ENCODE measurements around the gene PAAF1.
A peak's percentile ranks its signal among the peaks of the same experiment; 100 is the strongest.
"Not testable (repeated sequence)": the region's sequence is repeated elsewhere in the genome, so short reads cannot be mapped to it uniquely, and the experiment has no call there.

The PAAF1 gene, protein sequence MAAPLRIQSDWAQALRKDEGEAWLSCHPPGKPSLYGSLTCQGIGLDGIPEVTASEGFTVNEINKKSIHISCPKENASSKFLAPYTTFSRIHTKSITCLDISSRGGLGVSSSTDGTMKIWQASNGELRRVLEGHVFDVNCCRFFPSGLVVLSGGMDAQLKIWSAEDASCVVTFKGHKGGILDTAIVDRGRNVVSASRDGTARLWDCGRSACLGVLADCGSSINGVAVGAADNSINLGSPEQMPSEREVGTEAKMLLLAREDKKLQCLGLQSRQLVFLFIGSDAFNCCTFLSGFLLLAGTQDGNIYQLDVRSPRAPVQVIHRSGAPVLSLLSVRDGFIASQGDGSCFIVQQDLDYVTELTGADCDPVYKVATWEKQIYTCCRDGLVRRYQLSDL

DNA sequence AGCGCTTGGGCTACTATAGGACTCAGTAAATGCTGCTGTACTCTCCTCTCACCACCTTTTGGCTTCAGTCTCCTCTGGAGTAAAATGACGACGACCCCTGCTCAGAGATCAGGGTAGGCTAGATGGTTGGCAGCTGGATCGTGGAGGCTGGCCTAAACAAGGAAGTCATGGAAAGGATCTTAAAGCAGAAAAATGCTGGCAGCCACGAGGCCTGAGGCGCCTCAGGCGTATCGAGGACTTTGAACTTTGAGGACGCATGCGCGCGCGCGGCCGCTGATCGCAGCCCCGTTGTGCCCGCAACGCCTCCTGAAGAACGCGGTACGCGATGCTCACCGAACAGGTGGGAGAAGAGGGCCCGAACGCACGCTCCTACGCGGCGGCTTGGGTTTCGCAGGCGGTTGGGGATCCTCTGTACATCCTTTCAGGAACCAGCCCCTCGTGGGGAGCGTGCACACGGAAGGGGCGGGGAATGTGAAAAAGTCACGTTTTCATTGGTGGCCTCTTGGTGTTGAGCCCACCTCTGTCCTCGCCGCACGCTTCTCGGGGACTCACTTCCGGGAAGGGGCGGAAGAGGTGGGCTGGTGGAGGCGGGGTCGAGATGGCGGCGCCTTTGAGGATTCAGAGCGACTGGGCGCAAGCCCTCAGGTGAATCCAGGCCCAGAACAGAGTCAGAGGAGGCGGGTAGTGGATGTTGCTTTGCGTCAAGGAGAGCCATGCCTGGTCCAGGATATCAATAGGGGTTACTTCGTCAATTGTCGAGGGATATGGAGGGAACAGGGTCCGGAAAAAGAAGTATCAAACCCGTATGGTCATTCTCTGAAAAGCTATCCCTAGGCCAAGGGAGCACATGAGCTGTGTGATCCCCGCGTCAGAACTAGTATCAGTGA is at the start of gene PAAF1, which contains the start of gene COA4:
Gene PAAF1, plus strand, starts transcription at position 576 of the 887 bp plus-strand sequence. Its CDS starts 23 bp downstream, at position 599.
Gene COA4, minus strand, starts transcription at position 423 of the 887 bp plus-strand sequence. CDS start 3,468 bp downstream, outside the sequence.
- DNase-seq (ENCODE audit: low read depth), result peak; percentile 93

DNA sequence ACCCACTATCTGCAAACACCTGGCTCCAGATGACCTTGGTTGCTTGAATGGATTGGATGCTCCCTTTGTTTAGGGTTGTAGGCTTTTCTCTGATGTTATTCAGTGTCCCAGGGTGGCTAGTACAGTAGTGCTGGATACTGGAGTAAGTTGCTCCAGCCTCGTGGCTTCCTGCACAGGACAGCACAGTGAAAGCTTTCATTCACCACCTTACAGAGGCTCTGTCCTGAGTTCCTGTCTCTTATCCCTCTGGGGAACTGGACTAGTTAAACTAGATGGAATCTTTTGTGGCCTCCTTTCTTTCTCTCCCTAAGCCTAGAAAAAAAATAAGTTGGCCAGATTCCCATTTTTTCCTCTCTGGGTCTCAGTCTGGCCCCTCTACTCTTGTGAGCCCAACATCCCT is 46.5 kb upstream of the PAAF1 start:
- DNase-seq (ENCODE audit: low read depth), result no peak

DNA sequence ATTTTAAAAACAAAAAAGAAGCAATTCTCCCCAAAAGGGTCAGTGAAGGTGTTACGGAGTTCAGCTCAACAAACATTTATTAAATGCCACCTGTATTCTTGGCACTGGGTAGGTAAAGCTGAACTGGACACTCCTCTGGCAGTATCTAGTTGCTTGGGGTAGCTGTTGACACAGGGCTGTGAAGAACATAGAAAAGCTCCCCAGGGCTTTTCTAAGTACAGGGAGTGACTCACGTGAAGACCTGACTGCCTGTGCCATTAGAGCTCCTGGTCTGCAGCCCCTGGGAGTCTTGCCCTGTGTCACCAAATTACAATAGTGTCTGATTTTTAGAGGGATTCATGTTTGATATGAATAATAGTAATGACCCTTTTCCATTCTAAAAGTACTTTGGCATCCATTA is 43.7 kb upstream of the PAAF1 start:
- DNase-seq (ENCODE audit: low read depth), result no peak

DNA sequence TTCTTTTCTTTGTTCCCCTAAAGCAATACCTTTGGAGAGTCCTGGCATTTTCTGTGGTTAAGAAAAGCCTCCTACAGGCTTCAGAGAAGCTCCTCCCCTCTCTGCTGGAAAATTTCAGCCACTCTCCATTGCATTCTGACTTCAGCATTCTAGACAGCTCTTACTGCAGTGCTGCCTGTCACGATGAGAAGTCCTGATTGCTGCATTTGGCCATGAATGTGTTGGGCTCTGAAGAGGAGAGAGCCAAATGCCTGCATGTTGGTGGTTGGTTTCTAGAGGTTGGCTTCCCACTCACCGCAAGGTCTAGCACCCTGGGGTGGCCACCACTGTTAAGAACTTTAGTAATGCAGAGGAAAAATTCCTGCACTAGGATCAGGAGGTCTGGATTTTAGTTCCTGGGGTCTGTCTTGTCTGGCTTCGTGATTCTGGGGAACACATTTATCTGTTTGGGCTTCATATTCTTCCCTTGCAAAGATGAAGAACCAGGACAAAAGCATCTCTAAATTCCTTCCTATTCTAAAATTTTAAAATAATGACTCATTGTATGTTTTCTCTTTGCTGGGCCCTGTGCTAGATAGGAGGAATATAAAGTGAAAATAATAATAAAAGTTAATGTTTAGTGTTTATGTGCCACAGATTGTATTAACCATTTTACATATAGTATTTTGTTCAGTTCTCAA is 38.2 kb upstream of the PAAF1 start:
- DNase-seq (ENCODE audit: low read depth), result no peak

DNA sequence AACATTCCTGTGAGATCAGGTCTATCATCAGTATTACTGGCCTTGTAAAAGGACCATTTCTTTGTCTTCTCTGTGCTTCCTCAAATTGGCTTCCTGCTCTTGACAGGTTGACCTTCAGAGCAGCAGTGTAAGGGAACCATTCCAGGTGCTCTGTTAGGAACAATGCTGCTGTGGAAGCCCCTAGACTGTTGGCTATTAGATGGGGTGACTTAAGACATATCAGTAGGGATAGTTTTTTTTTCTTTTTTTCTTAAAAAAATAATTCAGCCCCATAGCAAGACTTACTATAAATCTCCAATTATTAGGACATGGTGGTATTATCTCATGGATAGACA is 37.7 kb upstream of the PAAF1 start:
- DNase-seq (ENCODE audit: low read depth), result no peak

DNA sequence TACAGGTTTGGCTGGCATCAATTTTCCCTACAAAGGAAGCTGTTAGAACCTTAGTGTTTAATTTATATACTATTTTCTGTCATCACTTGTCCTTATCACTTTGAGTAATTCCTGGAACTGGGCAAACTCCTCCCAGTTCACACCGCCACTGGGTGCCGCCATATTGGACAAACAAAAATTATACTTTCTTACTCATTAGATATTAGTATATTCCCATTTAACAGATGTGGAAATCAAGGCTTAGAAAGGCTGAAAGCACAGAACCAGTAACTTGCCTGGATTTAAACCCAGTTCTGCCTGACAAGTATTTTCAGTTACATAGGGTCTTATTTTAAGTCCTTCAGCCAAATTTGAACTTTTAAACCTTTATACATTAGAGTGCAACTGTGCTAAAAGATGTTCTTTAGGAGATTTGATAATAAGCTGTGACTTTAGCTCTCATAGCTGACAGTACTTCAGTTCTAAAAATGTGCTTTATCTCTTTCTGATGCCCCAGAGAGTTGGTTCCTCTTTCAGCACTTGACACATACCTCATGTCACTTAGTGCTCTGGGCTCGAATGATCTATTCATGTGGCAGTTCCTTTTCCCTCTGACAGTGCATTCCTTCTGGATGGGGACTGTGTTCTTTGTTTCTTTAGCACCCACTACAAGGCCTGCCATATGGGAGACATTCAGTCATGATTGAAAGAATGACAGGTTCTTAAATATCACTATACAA is 25.6 kb upstream of the PAAF1 start:
- no peak for DNase-seq (ENCODE audit: low read depth)

DNA sequence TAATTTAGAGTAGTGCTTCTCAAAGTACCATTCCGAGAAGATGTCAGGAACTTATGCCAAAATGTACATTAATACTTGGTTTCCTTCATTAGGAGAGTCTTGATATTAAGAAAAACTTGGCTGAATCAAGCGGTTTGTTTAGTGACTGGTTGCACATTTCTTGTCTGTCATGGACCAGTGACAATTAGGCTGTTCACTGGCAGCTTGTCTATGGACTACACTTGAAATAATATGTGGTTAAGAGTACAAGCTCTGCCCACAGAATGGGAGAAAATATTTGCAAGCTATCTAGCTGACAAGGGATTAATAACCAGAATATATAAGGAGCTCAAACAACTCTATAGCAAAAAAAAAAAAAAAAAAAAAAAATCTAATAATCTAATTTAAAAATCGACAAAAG is 24.8 kb upstream of the PAAF1 start:
- DNase-seq (ENCODE audit: low read depth), result no peak

DNA sequence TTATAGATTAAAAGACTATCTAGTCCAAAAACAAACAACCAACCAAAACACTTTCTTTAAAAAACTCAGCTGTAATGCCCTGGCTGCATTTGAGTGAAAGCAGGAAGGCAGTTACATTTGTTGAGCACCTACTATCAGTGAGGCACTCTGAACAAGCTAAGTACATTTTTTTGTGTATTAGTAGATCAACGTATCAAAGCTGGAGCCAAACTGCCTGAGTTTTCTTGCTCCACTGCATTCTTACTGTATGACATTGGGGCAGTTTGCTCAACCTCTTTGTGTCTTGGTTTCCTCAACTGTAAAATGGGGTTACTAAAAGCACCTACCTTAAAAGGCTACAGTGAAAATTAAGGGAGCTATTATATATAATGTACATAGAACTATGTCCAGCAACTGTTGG is 22.1 kb upstream of the PAAF1 start:
- no peak for DNase-seq (ENCODE audit: low read depth)

DNA sequence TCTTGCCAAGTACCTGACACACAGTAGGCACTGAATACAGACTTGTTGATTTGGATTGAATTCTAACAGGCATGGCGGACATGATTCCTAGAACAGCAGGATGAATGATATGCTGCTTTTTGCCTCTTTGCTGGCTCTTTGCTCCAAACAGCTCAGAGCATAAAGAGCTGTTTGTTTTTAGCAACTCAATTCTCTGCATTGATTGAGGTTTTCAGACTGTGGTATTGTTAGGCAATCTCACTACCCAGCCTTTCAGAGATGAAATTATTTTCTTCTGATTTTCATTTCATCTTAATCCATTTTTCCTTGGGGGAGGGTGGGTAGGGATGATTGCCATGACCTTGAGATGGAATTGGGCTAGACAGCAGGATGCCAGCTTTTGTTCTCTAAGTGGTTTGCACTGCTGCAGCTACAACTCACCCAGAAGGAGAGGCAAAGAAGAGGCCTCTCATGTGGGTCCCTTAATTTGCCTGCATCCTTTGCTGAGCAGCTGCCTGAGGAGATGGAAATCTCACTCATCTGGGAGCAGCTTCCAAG is 20.7 kb upstream of the PAAF1 start:
- DNase-seq (ENCODE audit: low read depth), result no peak

DNA sequence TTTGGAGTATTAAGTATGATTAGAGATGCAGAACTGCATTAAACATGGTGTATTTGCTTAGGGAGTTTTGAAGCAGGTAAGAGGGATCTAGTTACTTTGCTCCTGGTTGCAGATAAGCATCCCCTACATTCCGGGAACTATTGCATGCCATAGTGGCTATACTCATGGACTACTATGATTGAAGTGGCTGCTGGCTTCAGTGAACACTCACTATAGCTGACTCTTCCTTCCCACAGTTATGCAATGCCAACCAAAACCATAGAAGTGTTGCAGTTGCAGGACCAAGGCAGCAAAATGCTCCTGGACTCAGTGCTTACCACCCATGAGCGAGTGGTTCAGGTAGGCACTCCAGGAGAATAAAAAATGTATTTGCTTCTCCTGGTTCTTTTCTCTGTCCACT is 17.1 kb upstream of the PAAF1 start:
- DNase-seq (ENCODE audit: low read depth), result no peak

DNA sequence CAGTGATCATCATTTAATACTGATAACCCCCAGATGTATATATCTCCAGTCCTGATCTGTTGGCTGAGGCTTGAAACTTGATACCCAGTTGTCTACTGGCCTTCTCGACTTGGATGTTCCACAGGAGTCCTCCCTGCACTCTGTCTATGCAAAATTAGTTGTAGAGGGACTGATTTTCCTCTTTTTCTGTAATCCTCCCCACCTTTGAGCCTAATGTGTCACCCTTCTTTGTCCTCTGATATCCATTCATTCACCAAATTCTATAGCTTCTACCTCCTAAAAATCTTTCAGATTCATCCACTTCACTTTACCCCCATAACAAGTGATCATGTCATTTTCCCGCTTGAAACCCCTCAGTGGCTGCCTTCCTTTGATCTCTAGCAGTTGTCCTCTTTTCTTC is 16.6 kb upstream of the PAAF1 start:
- DNase-seq (ENCODE audit: low read depth), result no peak

DNA sequence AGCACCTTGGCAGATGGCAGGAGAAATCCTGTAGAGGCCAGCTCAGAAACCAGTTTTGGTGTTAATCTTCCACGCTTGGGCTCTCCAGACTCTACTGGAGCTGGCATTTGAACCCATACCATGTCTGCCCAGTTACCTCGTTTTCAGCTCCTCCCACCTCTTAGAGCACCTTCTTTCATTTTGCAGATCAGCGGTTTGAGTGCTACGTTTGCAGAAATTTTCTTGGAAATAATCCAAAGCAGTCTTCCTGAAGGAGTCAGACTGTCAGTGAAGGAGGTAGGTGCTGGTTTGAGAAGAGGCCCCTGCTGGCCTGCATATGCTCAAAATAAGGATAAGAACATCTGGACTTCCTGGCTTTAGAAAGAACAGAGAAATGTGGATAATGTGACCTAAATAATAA is 13.8 kb upstream of the PAAF1 start:
- DNase-seq (ENCODE audit: low read depth), result no peak

DNA sequence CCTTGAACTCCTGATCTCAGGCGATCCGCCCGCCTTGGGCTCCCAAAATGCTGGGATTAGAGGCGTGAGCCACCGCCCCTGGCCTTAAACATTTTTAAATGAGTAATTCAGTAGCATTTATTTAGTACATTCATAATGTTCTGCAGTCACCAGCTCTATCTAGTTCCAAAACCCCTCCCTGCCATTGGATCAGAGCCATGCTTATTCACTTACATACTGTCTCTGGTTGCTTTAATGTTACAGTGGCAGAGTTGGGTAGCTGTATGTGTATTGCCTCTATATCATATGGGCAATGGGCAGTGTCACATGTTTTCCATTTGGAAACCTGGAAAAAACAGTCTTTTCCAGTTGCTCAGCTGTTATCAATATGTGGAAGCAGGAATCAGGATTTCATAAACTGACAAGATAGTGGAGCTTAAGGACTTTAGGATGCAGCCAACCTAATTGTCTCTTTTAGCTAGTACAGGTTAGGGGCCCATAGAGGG is 10.7 kb upstream of the PAAF1 start:
- DNase-seq (ENCODE audit: low read depth), result no peak

DNA sequence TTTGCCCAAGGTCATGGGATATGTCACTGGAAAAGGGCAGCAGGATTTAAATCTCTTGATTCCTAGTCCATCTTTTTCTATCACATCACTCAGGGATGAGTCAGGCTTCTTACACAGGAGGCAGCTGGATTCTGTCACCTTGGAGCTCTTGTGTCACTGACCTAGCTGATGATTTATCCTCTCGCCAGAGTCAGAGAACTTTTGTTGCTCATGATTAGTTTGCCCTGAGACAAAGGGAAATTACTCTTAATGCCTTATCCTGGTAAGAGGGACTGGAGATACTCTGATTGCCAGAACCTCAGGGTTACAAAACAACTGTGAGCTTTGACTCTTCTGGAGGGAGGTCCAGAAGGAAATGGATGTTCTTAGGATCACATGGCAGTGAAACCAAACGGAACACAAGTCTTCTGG is 10.2 kb upstream of the PAAF1 start:
- no peak for DNase-seq (ENCODE audit: low read depth)

DNA sequence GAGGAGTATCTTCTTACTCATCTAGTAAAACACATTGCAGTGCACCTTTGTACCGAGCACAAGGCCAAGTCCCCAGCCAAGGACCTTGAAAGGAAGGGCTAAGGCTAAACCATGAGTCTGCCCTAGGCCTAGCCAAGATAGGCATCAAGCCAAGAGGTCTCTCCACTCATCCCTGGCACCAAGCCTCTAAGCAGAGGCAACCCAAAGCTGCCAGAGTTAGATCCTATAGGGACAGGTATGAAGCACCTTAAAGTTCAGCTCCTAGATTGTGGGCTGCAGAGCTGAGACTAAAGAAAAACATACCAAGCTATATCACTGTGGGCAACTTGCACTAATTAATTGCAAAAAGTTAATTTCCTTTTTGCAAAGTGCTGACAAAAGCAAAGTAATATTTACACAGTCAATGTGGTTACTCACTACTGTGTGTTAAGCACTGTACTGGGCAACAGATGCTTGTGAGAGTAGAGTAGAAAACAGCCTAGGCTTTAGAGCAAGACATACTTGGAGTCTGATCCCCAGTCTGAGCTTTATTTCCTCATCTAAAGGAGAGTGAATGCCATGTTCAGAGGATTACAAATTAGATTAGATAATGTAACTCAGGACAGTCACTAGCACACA is 7.4 kb upstream of the PAAF1 start:
- no peak for DNase-seq (ENCODE audit: low read depth)

DNA sequence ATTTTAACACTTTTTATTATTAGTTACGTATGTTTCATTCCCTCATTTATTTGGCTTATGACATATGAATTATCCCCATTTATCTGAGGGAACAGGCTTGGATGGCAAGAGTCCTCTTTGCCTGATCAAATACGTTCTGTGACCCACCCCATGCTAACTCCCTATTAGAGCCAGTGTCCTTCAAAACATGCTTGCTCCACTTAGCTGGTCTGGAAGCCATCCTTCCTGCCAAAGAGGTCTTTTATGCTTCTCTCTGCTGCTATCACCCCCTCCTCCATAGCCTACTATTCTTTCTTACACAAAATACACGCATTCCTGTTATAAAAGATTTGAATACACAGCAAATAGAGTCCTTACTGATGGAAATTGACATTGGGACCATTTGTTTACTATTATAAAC is 6.5 kb upstream of the PAAF1 start:
- DNase-seq (ENCODE audit: low read depth), result no peak

DNA sequence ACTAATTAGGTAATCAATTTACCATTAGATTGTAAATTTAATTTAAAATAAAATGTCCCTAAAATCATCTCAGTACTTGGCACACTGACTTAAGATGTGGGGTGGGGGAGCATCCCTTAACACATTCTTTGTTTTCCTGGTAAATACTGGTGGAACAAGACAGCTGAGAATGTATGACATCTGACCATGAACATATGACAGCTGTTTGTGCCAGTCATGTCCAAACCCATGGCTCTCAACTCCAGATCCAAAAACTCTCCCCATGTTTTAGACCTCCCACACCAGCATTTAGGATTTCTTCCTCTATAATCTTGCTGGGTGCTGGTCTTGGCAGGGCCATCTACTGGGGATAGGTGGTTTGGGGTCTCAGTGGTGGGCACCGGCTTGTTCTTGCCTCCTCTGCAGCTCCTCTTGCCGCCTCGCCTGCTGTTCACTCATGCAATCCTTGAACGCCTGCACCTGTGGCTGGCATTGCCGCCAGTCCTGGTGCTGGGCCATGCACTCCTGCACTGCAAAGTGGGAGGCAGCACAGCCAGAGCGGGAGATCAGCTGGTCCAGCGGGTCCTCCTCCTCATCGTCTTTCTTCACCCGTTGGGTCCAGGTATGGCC is 3.9 kb upstream of the PAAF1 start:
- no peak for DNase-seq (ENCODE audit: low read depth)

DNA sequence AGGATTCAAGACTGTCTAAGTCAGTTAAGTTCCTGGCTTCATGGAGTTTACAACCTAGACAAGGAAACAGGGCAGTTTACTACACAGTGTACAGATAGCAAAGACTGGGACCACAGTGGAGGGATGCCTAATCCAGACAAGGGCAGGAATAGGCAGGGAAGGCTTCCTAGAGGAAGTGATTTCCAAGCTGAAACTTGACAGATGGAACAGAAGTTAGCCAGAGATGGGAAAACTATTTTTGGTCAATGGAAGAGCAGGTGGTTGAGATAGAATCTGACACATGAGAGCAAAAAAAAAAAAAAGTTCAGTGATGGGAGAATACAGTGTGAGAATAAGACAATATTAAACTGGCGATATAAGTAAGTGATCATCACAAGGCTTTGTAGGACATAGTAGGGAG is 1.4 kb upstream of the PAAF1 start:
- no peak for DNase-seq (ENCODE audit: low read depth)

DNA sequence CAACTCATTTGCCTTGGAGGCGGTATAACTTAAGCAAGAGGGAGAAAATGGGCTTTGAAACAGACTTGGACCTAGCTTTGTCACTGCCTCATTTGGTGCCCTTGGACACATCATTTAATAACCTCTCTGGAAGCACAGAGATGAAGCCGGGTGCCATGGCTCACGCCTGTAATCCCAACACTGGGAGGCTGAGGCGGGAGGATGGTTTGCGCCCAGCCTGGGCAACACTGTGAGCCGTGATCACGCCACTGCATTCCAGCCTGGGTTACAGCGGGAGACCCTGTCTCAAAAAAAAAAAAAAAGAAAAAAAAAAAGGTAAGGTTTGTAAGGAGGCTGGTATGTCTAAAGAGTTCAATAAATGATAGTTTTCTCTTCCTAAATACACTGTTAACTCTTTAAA is 959 bp upstream of the PAAF1 start:
- no peak for DNase-seq (ENCODE audit: low read depth)

DNA sequence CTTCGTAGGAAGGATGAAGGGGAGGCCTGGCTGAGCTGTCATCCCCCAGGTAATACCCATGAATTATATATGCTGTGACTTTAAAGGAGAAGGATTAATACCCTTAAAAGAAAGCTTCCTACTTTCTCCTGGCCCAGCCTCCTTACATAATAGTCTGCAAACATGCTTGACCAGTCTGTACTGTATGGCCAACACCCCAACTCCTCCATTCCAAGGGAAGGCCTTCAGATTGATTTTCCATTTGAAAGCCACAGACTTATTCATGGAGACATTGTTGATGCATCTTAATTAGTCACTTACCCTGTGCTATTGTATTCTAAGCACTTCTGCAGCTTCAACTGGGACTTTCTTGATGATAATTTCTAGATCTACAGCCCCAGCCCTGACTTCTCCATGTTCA is 2.0 kb downstream of the PAAF1 start:
- no peak for DNase-seq (ENCODE audit: low read depth)

DNA sequence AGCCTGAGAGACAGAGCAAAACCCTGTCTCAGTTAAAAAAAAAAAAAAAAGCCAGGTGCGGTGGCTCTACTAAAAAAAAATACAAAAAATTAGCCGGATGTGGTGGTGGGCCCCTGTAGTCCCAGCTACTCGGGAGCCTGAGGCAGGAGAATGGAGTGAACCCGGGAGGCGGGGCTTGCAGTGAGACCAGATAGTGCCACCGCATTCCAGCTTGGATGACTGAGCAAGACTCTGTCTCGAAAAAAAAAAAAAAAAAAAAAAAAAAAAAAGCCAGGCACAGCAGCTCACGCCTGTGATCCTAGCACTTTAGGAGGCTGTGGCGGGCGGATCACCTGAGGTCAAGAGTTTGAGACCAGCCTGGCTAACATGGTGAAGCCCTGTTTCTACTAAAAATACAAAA is 3.6 kb downstream of the PAAF1 start:
- DNase-seq (ENCODE audit: low read depth), result not testable (repeated sequence)
